Parathyroid adenoma (tissue), 2 donors: ENCODE data around the gene NDFIP2.

Experiments used
- H2AFZ ChIP-seq: fragments of 300-600 bp; sonication (generic); one replicate; pipeline ENCODE4 v1.7.0; 2017; ENCODE audit warnings: antibody characterized with exemption, mild to moderate bottlenecking
- H3K27ac ChIP-seq: fragments of 300-600 bp; sonication (generic); one replicate; pipeline ENCODE4 v1.7.0; 2017
- H3K27me3 ChIP-seq: fragments of 300-600 bp; sonication (generic); one replicate; pipeline ENCODE4 v1.7.0; 2017; ENCODE audit warnings: low read length; ENCODE audit not compliant: control insufficient read depth, insufficient read depth
- H3K36me3 ChIP-seq: fragments of 300-600 bp; sonication (generic); one replicate; pipeline ENCODE4 v1.7.0; 2017; ENCODE audit warnings: low read length; ENCODE audit not compliant: control insufficient read depth, insufficient read depth
- H3K4me1 ChIP-seq: fragments of 300-600 bp; sonication (generic); one replicate; pipeline ENCODE4 v1.7.0; 2017; ENCODE audit warnings: control low read depth
- H3K4me2 ChIP-seq: fragments of 300-600 bp; sonication (generic); one replicate; pipeline ENCODE4 v1.7.0; 2017; ENCODE audit warnings: low read length
- H3K4me3 ChIP-seq: fragments of 300-600 bp; sonication (generic); one replicate; pipeline ENCODE4 v1.7.0; 2017; ENCODE audit warnings: low read depth, low read length
- H3K79me2 ChIP-seq: fragments of 300-600 bp; sonication (generic); one replicate; pipeline ENCODE4 v1.7.0; 2017; ENCODE audit warnings: control low read depth
- H3K9ac ChIP-seq: fragments of 300-600 bp; sonication (generic); one replicate; pipeline ENCODE4 v1.7.0; 2017; ENCODE audit warnings: mild to moderate bottlenecking
- H3K9me3 ChIP-seq: fragments of 300-600 bp; sonication (generic); one replicate; pipeline ENCODE4 v1.7.0; 2017; ENCODE audit warnings: low read length; ENCODE audit not compliant: control insufficient read depth
- TF ChIP-seq, protein P1 (sequence below): fragments of 300-600 bp; sonication (generic); IDR thresholded peaks from one replicate; pipeline ENCODE4 v1.7.0; 2017; ENCODE audit warnings: antibody characterized with exemption, mild to moderate bottlenecking
- donor health status: primary hyperparathyroidism.

NDFIP2 gene

DNA sequence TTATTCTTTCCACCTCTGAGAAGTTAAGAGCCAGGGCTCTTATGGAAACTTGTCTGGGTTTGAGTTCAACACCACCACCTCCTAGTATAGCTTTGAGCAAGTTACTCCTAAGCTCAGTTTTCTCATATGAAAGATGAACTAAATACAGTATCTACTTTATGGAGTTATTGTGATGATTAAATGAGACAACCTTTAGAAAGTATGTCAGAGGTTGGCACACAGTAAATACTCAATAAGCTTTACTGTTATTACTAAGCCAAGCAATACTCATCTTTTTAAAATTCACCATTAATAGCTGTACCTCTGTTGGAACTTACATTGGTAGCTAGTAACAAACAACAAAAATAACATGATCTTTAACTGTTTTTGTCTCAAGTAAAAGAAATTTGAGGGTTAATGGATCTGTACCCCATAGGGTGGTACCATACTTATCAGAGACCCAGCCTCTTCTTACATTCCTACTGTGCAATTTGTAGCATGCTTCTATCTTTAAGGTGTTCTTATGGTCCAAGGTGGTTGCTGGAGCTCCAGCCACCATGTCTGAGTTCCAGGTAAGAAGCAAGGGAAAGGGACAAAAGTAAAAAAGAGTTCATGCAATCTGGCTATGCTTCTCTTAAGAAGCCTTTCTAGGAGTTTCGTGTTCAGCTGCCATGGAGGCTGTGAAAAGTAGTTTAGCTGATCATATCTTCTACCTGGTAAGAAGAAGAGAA is 24.1 kb upstream of the NDFIP2 start:
- H3K79me2 ChIP-seq, result no peaks in the 10 kb centered on the region
- no peak overlapping the region for H2AFZ ChIP-seq
- no peak overlapping the region for H3K27ac ChIP-seq
- H3K36me3 ChIP-seq, result no peaks in the 10 kb centered on the region
- no peaks in the 10 kb centered on the region for H3K27me3 ChIP-seq
- H3K9ac ChIP-seq, result no peak overlapping the region
- no peaks in the 10 kb centered on the region for H3K4me1 ChIP-seq
- no peak overlapping the region for H3K4me2 ChIP-seq
- no peaks in the 10 kb centered on the region for H3K9me3 ChIP-seq
- TF ChIP-seq, protein P1, sequence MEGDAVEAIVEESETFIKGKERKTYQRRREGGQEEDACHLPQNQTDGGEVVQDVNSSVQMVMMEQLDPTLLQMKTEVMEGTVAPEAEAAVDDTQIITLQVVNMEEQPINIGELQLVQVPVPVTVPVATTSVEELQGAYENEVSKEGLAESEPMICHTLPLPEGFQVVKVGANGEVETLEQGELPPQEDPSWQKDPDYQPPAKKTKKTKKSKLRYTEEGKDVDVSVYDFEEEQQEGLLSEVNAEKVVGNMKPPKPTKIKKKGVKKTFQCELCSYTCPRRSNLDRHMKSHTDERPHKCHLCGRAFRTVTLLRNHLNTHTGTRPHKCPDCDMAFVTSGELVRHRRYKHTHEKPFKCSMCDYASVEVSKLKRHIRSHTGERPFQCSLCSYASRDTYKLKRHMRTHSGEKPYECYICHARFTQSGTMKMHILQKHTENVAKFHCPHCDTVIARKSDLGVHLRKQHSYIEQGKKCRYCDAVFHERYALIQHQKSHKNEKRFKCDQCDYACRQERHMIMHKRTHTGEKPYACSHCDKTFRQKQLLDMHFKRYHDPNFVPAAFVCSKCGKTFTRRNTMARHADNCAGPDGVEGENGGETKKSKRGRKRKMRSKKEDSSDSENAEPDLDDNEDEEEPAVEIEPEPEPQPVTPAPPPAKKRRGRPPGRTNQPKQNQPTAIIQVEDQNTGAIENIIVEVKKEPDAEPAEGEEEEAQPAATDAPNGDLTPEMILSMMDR, result no peak
- no peak overlapping the region for H3K4me3 ChIP-seq

DNA sequence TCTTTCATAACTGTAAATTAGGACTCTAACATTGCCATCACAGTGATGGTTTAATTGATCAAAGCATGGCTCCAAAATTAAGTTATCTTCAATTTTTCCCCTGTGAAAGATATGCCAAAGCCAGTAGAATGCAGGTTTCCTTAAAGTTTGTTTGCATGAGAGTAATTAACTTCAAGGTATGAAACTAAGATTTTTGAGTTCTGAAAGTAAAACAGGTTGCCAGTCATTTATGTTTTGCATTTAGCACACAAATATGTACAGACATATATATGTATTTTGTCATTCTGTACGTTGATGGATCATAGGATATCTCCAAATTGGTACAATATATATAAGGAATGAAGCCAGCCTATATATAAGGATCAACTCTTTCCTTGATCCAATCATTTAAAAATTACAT is 23.6 kb upstream of the NDFIP2 start:
- Histone ChIP-seq H2AFZ (no peak overlapping the region), H3K4me2 (no peak overlapping the region), H3K9me3 (no peaks in the 10 kb centered on the region), H3K36me3 (no peaks in the 10 kb centered on the region), H3K9ac (no peak overlapping the region), H3K4me3 (no peak overlapping the region), H3K4me1 (no peaks in the 10 kb centered on the region), H3K27ac (no peak overlapping the region), H3K79me2 (no peaks in the 10 kb centered on the region), H3K27me3 (no peaks in the 10 kb centered on the region)
- TF ChIP-seq, protein P1, result no peak

DNA sequence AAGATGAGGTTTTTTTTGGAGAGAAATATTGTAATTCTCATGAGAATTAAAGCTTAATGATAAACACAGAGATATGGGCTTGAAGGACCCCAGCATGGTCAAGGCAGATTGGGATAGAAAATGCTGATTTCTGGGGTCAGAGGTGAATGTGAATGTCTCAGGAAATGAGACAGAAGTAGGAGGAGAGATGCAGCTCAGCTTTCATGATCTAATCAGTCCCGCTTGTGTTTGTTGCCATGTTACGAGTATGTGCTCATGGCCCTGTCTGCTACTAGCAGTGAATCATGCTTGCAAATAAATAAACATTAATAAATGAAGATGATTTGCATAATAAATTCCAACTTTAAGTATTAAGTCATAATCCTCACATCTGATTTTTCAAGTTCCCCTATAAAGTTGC is 23.0 kb upstream of the NDFIP2 start:
- TF ChIP-seq, protein P1, result no peak
- H3K4me3 ChIP-seq, result no peak overlapping the region
- no peaks in the 10 kb centered on the region for H3K36me3 ChIP-seq
- no peak overlapping the region for H2AFZ ChIP-seq
- no peak overlapping the region for H3K9ac ChIP-seq
- H3K79me2 ChIP-seq, result no peaks in the 10 kb centered on the region
- H3K4me2 ChIP-seq, result no peak overlapping the region
- no peaks in the 10 kb centered on the region for H3K9me3 ChIP-seq
- H3K4me1 ChIP-seq, result no peaks in the 10 kb centered on the region
- H3K27me3 ChIP-seq, result no peaks in the 10 kb centered on the region
- no peak overlapping the region for H3K27ac ChIP-seq

DNA sequence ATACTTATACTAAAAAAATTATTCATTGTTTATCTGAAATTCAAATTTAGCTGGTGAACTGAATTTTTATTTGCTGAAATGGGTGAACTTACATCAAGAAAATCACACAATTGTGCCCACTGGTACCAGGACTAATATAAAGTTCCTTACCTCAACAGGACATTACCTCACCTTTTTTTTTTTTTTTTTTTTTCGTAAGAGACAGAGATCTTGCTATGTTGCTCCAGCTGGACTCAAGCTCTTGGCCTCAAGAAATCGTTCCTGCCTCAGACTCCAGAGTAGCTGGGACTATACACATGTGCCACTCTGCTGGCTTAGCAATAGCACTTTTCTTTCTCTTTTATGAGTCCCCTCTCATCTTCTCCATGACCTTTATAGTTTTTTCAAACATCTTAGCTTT is 22.5 kb upstream of the NDFIP2 start:
- no peak overlapping the region for H3K9ac ChIP-seq
- H3K27ac ChIP-seq, result no peak overlapping the region
- H3K9me3 ChIP-seq, result no peaks in the 10 kb centered on the region
- H3K4me1 ChIP-seq, result no peaks in the 10 kb centered on the region
- no peaks in the 10 kb centered on the region for H3K79me2 ChIP-seq
- no peak overlapping the region for H3K4me3 ChIP-seq
- H2AFZ ChIP-seq, result no peak overlapping the region
- no peaks in the 10 kb centered on the region for H3K36me3 ChIP-seq
- TF ChIP-seq, protein P1, result no peak
- H3K4me2 ChIP-seq, result no peak overlapping the region
- H3K27me3 ChIP-seq, result no peaks in the 10 kb centered on the region

DNA sequence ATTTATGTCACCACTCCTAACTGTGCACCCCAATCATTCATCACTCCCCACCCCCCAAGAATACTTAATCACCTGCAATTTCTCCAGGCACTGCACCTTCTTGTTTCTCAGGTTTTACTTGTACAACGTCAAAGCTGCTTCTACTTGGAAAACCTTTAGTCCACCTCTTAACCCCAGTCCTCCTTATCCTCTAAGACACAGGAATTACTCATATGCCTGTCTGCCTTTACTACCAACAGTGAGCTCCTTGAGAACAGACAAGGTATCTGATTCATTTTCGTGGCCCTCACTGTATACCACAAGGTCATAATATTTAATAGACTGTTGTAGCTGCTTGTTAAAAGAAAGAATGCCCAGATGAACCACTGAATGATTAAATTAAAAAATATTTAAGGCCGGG is 21.0 kb upstream of the NDFIP2 start:
- H3K27ac ChIP-seq, result no peak overlapping the region
- H3K79me2 ChIP-seq, result no peaks in the 10 kb centered on the region
- no peaks in the 10 kb centered on the region for H3K4me1 ChIP-seq
- TF ChIP-seq, protein P1, result no peak
- H3K36me3 ChIP-seq, result no peaks in the 10 kb centered on the region
- H3K27me3 ChIP-seq, result no peaks in the 10 kb centered on the region
- H2AFZ ChIP-seq, result no peak overlapping the region
- no peak overlapping the region for H3K4me2 ChIP-seq
- H3K4me3 ChIP-seq, result no peak overlapping the region
- H3K9ac ChIP-seq, result no peak overlapping the region
- H3K9me3 ChIP-seq, result no peaks in the 10 kb centered on the region
